Stimulated activated CD4-positive, alpha-beta T cell treated with anti-CD3 and anti-CD28 coated beads, Interleukin-4, amount 100 ng/mL, for 48 hours (primary cell): Measurements from ENCODE around the gene RFX4.

ENCODE experiments used
- DNase-seq, 2 donors: peaks; one replicate each; pipeline ENCODE4 v3.0.0-alpha.2; 2020; ENCODE audit warnings: low read depth in 2 of 2

RFX4 gene

DNA sequence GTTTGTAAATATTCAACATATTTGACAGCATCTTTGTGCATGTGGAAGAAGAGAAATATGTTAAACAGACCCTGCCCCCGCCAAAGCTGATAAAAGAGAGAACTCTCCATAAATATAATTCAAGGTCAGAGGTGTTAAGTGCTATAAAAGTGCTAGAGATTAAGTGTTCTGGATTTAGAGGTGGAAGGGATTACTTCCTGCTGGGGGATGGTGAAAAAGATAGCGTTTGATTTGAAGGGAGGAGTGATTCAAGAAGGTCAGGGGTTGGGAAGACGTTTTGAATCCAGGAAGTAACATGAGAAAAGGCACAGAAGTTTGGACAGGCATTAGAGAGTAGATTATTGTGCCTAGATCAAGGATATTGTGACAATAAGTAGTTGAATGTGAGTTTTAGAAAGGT lies 221.9 kb downstream of the RFX4 start:
- DNase-seq, result no peak
